Vagina (tissue), 2 donors: ENCODE data around the gene FAM135A. TPM values are rescaled to one million over a fixed set of nuclear protein-coding genes. Genes with fewer than 3 reads are reported as not detected.

ENCODE experiments used
- DNase-seq, 2 donors: peaks; one replicate each; pipeline ENCODE4 v3.0.0-alpha.2; 2017; ENCODE audit errors: extremely low spot score in 2 of 2
- H3K27ac ChIP-seq: fragments of 200-600 bp; sonication (generic); one replicate; pipeline ENCODE4 v1.5.1; 2019
- H3K27me3 ChIP-seq: fragments of 200-600 bp; sonication (generic); one replicate; pipeline ENCODE4 v1.5.1; 2019
- H3K36me3 ChIP-seq, 2 donors: fragments of 200-600 bp; sonication (generic); one replicate each; pipeline ENCODE4 v1.5.1; 2017 to 2019
- H3K4me1 ChIP-seq: fragments of 200-600 bp; sonication (generic); one replicate; pipeline ENCODE4 v1.5.1; 2019
- H3K4me3 ChIP-seq, 2 donors: fragments of 200-600 bp; sonication (generic); 1 replicate in 1 of 2; 2 replicates in 1 of 2; pipeline ENCODE4 v1.5.1; 2016 to 2019
- H3K9me3 ChIP-seq: fragments of 200-600 bp; sonication (generic); one replicate; pipeline ENCODE4 v1.5.1; 2019
- POLR2A ChIP-seq, 2 donors: fragments of 450-650 bp; IDR thresholded peaks; one replicate each; pipeline ENCODE4 v1.6.1; 2017; ENCODE audit warnings: antibody characterized with exemption in 2 of 2, mild to moderate bottlenecking in 2 of 2, moderate library complexity in 2 of 2
- POLR2AphosphoS5 ChIP-seq, 2 donors: sonication (generic); formaldehyde crosslinking; IDR thresholded peaks; one replicate each; pipeline ENCODE4 v1.9.0; 2017; ENCODE audit warnings: antibody characterized with exemption in 2 of 2, mild to moderate bottlenecking in 2 of 2, low read depth in 1 of 2; ENCODE audit not compliant: insufficient read depth in 1 of 2
- intact Hi-C: fragments of 100-400 bp; cut with DNase I; formaldehyde crosslinking; loops from one replicate; pipeline ENCODE4 v1.15.1; 2023
- total RNA-seq: library from RNA; depleted of rRNA; stranded (reverse); fragments of >200 nt; gene quantifications from one replicate; pipeline ENCODE4 v1.2.3, GENCODE V29; 2016
- TF ChIP-seq, protein P1 (sequence below), 3 experiments: fragments of 450-650 bp in 2 of 3; fragments of 200-600 bp in 1 of 3; sonication (generic) in 1 of 3; IDR thresholded peaks; one replicate each; pipeline ENCODE4 v1.5.1; 2017 to 2019; ENCODE audit warnings: antibody characterized with exemption in 3 of 3, mild to moderate bottlenecking in 2 of 3, moderate library complexity in 2 of 3

Gene FAM135A
- total RNA-seq, 1 donor from 2014 or later: 67.3 TPM

DNA sequence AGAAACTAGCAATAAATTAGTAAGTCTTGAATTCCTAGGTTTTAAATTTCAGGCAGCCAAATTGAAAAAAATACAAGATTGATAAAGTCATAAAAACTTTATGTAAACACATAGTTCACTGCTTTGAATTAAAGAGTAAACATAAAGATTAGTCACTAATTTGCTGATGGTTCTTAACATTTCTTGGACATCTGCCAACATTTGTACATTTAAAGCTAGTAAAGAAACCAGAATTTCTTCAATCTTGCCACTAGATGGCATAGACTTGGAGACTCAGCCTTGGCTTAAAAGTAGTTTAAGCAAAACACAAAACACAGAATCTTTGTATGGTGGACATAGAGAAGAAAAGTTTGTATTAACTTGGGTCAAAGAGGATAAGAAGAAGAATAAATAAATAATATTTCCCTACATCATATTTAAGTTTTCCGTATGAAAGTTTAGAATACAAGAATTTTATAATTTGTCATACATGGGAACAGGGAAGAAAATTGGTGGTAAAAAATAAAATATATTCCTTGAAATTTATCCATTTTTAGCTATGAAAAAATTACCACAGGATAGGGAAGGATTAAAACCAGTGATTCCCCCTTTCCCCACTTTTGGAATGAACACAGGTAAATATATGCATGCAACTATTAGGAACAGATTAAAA lies 41.7 kb upstream of the FAM135A start:
- DNase-seq: no peak
- intact Hi-C loops: no loop called here

DNA sequence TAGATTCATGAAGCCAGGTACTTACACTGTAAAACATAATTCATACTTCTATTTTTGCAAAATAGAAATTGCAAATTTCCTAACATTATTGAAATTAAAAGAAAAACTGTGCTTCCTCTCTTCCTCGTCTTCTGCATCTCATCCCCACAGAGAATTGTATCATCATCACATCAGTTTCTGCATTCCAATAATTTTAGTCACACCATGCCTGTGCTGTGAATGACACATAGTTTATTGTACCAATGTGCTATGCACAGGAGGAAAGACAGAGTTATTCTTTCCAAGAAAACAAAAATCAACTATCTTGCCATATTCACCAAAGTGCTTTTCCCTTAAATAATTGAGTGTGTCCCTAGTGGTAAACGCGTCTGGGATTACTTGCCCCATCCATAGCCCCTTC lies 38.1 kb upstream of the FAM135A start:
- no peaks in the 10 kb centered on the region for H3K27me3 ChIP-seq
- H3K4me3 ChIP-seq: no peak overlapping the region
- H3K36me3 ChIP-seq: no peaks in the 10 kb centered on the region
- no peaks in the 10 kb centered on the region for H3K9me3 ChIP-seq
- TF ChIP-seq, protein P1, sequence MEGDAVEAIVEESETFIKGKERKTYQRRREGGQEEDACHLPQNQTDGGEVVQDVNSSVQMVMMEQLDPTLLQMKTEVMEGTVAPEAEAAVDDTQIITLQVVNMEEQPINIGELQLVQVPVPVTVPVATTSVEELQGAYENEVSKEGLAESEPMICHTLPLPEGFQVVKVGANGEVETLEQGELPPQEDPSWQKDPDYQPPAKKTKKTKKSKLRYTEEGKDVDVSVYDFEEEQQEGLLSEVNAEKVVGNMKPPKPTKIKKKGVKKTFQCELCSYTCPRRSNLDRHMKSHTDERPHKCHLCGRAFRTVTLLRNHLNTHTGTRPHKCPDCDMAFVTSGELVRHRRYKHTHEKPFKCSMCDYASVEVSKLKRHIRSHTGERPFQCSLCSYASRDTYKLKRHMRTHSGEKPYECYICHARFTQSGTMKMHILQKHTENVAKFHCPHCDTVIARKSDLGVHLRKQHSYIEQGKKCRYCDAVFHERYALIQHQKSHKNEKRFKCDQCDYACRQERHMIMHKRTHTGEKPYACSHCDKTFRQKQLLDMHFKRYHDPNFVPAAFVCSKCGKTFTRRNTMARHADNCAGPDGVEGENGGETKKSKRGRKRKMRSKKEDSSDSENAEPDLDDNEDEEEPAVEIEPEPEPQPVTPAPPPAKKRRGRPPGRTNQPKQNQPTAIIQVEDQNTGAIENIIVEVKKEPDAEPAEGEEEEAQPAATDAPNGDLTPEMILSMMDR (IDR thresholded peaks at IDR 0.05): no peak
- TF ChIP-seq POLR2AphosphoS5 (IDR thresholded peaks at IDR 0.05; ENCODE audit: insufficient read depth in 1 of 2, low read depth in 1 of 2): no peak
- no peak for TF ChIP-seq POLR2A (IDR thresholded peaks at IDR 0.05)
- no peak for DNase-seq
- no peaks in the 10 kb centered on the region for H3K4me1 ChIP-seq
- intact Hi-C loops: no loop called here
- no peak overlapping the region for H3K27ac ChIP-seq

More for the DNA sequence above, 41.7 kb upstream of the FAM135A start:
- Histone ChIP-seq H3K4me3 (no peak overlapping the region), H3K27ac (no peak overlapping the region), H3K27me3 (no peaks in the 10 kb centered on the region), H3K4me1 (no peaks in the 10 kb centered on the region), H3K9me3 (no peaks in the 10 kb centered on the region), H3K36me3 (no peaks in the 10 kb centered on the region)
- TF ChIP-seq POLR2AphosphoS5 (IDR thresholded peaks at IDR 0.05; ENCODE audit: insufficient read depth in 1 of 2, low read depth in 1 of 2): peak in 1 of 2 donors; percentile 72
- TF ChIP-seq, protein P1 (IDR thresholded peaks at IDR 0.05): peak in 2 of 3 experiments; percentile 48 to 60
- no peak for TF ChIP-seq POLR2A (IDR thresholded peaks at IDR 0.05)

DNA sequence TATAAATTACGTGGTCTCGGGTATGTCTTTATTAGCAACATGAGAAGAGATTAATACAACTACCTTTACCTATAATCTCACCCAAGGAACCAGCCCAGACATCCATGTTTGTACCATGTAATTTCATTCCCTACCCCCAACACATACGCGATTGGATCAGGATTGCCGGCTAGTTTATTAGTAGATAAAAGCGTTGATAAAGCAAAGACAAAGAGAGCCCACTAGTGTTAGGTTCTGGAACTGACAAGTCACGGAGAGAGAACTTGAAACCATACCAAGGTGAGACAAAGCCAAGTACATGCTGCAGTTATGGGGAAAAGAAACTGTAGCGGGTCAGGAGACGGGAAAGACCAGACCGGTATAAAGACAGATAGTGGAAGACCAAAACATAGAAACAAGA lies 37.4 kb upstream of the FAM135A start:
- H3K27ac ChIP-seq: no peak overlapping the region
- no peaks in the 10 kb centered on the region for H3K27me3 ChIP-seq
- no peak for DNase-seq
- no peaks in the 10 kb centered on the region for H3K4me1 ChIP-seq
- H3K36me3 ChIP-seq: no peaks in the 10 kb centered on the region
- H3K4me3 ChIP-seq: no peak overlapping the region
- TF ChIP-seq POLR2AphosphoS5 (IDR thresholded peaks at IDR 0.05; ENCODE audit: insufficient read depth in 1 of 2, low read depth in 1 of 2): no peak
- TF ChIP-seq POLR2A (IDR thresholded peaks at IDR 0.05): no peak
- TF ChIP-seq, protein P1 (IDR thresholded peaks at IDR 0.05): no peak
- H3K9me3 ChIP-seq: no peaks in the 10 kb centered on the region
- intact Hi-C loops: no loop called here

DNA sequence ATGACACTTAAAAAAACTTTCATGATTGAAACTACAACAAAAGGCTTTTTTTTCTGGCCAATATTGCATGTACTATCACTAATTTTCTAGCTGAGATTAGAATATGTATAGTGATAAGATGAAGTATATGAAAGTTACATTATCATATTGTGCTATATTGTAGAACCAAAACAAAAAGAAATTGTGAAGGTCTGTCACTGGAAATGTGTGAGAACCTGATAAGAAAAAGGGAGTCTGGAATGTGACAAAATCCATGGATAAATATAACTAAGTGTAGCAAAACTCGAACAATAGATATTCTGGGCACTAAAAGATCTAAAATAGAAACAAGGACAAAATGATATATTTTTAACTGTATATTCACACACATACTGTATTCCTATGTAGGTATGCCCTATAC lies 36.7 kb upstream of the FAM135A start:
- H3K9me3 ChIP-seq: no peaks in the 10 kb centered on the region
- H3K36me3 ChIP-seq: no peaks in the 10 kb centered on the region
- intact Hi-C loops: no loop called here
- H3K27me3 ChIP-seq: no peaks in the 10 kb centered on the region
- no peak overlapping the region for H3K27ac ChIP-seq
- H3K4me3 ChIP-seq: no peak overlapping the region
- no peak for TF ChIP-seq POLR2AphosphoS5 (IDR thresholded peaks at IDR 0.05; ENCODE audit: insufficient read depth in 1 of 2, low read depth in 1 of 2)
- no peak for TF ChIP-seq POLR2A (IDR thresholded peaks at IDR 0.05)
- TF ChIP-seq, protein P1 (IDR thresholded peaks at IDR 0.05): no peak
- H3K4me1 ChIP-seq: no peaks in the 10 kb centered on the region
- DNase-seq: no peak

GRCh38 chr6:70377372-70377771 lies 35.9 kb upstream of the FAM135A start:
- intact Hi-C loops: no loop called here
- no peak overlapping the region for H3K27ac ChIP-seq
- DNase-seq: no peak
- TF ChIP-seq POLR2AphosphoS5 (IDR thresholded peaks at IDR 0.05; ENCODE audit: insufficient read depth in 1 of 2, low read depth in 1 of 2) (no peak), POLR2A (IDR thresholded peaks at IDR 0.05) (no peak)
- no peaks in the 10 kb centered on the region for H3K27me3 ChIP-seq
- H3K36me3 ChIP-seq: no peaks in the 10 kb centered on the region
- H3K4me1 ChIP-seq: no peaks in the 10 kb centered on the region
- H3K4me3 ChIP-seq: no peak overlapping the region
- no peaks in the 10 kb centered on the region for H3K9me3 ChIP-seq
